Cardiac fibroblast (primary cell): ENCODE measurements around the gene DRICH1.
"Not testable (repeated sequence)": the region's sequence is repeated elsewhere in the genome, so short reads cannot be mapped to it uniquely, and the experiment has no call there.

Experiments used
- DNase-seq, 2 donors: peaks; one replicate each; pipeline versions ENCODE4 v3.0.0 to v3.0.0-alpha.2; 2010; ENCODE audit warnings: low read depth in 2 of 2
- H3K4me3 ChIP-seq, 2 donors: replicated peaks in 1 of 2; 1 replicate in 1 of 2; 2 replicates in 1 of 2; pipeline ENCODE4 v1.5.1; 2011; ENCODE audit warnings: low read depth in 2 of 2, low read length in 2 of 2, mild to moderate bottlenecking in 2 of 2, moderate library complexity in 1 of 2
- CTCF ChIP-seq: IDR thresholded peaks from one replicate; pipeline ENCODE4 v1.5.1; 2011; ENCODE audit warnings: low read depth, mild to moderate bottlenecking, low read length, inconsistent platforms

The DRICH1 gene

GRCh38 chr22:23673826-23674690, 41.9 kb upstream of the DRICH1 start:
- DNase-seq = no peak
- no peak overlapping the region for H3K4me3 ChIP-seq
- no peak for TF ChIP-seq CTCF

- TF ChIP-seq CTCF = no peak
These were observed 41.0 kb upstream of the DRICH1 start for GRCh38 chr22:23673050-23673620.

GRCh38 chr22:23672307-23673049, 40.4 kb upstream of the DRICH1 start:
- not testable (repeated sequence) for DNase-seq, H3K4me3 ChIP-seq

More at GRCh38 chr22:23673050-23673620, 41.0 kb upstream of the DRICH1 start:
- DNase-seq = no peak
- H3K4me3 ChIP-seq = no peak overlapping the region

DNA sequence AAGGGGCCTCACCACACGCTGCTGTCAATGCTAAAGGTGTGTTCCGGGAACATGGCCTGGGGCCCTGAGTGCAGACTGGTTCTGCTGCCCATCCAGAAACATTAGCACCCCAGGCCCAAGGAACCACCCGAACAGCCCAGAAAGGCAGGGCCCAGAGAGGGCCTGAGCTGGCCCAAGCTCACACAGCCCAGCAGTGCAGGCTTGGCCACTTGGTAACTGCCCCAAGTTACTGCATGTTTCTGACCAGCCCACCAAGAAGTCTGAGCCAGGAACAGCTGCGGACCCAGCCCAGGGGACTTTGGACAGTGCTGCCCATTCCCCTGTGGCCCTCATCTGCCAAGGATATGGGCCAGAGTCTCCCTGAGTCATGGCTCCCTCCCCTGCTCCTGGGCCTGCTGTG, 39.3 kb upstream of the DRICH1 start:
- not testable (repeated sequence) for DNase-seq, H3K4me3 ChIP-seq

DNA sequence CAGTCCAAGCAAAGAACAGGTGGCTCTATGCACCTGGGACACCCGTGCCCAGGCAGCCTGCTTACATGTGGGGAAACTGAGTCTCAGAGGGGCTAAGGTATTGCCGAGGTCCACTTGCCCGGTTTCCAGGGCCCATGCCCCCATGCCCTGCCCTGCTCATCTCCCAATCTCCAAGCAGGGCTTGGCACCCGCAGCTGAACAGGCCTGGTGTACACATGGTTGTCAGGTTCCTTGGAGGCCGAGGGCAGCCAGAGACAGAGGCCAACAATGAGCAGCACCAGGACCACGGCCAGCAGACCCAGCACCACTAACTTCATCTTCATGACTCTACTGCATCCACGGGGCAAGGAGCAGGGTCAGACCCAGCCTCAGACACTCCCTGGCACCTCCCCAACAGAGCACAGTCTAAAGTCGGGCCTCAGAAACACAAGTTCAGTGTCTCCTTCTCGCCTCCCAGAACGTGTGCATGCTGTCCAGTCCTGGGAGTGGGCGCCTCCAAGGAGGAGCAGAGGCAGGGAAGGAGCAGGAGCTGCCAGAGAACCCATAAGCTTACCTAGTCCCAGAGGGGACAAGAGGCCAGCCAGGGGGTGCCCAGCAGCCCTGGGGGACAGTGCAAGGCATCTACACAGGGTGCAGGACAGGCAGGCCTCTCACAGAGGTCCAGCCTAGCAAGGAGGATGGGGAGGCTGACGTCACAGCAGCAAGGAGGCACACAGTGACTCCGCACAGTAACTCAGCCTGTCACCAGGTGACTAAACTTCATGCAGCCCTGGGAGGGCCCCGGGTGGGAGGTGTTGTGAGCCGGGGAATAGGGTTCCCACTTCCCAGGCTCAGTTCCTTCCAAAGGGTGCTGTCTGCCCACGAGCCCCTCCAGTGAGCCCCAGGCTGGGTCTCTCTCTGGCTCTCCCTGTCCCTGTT, 38.5 kb upstream of the DRICH1 start:
- DNase-seq = no peak

GRCh38 chr22:23660381-23660780, 28.3 kb upstream of the DRICH1 start:
- not testable (repeated sequence) for DNase-seq

More for the DNA sequence above, 38.5 kb upstream of the DRICH1 start:
- no peak overlapping the region for H3K4me3 ChIP-seq
- no peak for TF ChIP-seq CTCF

GRCh38 chr22:23657727-23658126, 25.6 kb upstream of the DRICH1 start:
- no peak overlapping the region for H3K4me3 ChIP-seq
- TF ChIP-seq CTCF = no peak
- DNase-seq = peak in 1 of 2 donors; percentile 6

More at GRCh38 chr22:23660381-23660780, 28.3 kb upstream of the DRICH1 start:
- not testable (repeated sequence) for H3K4me3 ChIP-seq
